ENCODE data around the gene FAM3C.

DNA sequence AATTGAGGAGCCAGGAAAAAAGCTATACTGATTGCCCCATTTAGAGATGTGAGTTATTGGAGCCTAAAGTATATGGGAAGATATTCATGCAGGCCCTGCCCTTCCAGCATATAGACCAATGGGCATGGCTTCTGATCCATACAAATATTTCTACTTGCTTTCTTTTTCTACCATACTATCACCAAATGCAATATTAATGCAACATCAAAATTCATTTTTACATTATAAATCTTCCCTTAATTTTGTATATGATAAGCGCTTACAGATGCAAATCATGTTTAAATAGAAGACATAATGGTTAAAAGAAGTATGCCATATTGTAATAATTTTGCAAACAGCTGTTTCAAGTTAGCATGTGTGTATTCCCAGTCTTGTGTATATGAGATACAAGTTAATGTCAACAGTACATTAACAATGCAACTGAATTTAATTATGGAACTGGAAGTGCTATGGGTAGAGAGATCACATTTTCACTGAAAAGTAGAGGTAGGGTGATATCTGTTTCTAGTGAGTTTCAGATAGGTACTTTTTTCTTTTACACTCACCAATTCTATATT, 91.9 kb downstream of the FAM3C start:
- no peak for TF ChIP-seq POLR2A (IDR thresholded peaks at IDR 0.05; ENCODE audit: low read depth, low read length)
- TF ChIP-seq POU2F2 (IDR thresholded peaks at IDR 0.05; ENCODE audit: low read depth, low read length): no peak
- no peak for TF ChIP-seq POLR2AphosphoS5 (IDR thresholded peaks at IDR 0.05; ENCODE audit: low read depth, low read length)
- TF ChIP-seq SPI1 (IDR thresholded peaks at IDR 0.05; ENCODE audit: low read depth, low read length): no peak
- TF ChIP-seq TAF1 (IDR thresholded peaks at IDR 0.05; ENCODE audit: low read depth, low read length): no peak

Measured in GM12891 (cell line).